Ovary (tissue), 9 donors: ENCODE results near the gene CDK7. TPM values are rescaled to one million over a fixed set of nuclear protein-coding genes. Genes with fewer than 3 reads are reported as not detected.
A peak's percentile ranks its signal among the peaks of the same experiment; 100 is the strongest.

Experiments used
- DNase-seq, 5 donors: peaks; one replicate each; pipeline ENCODE4 v3.0.0-alpha.2; 2019 to 2020
- H3K27ac ChIP-seq, 2 donors: fragments of 200-600 bp; one replicate each; pipeline versions ENCODE4 v1.5.1 to v1.8.0; 2019 to 2022
- H3K27me3 ChIP-seq: fragments of 200-600 bp; one replicate; pipeline ENCODE4 v1.8.0; 2022
- H3K36me3 ChIP-seq: fragments of 200-600 bp; sonication (generic); one replicate; pipeline ENCODE4 v1.5.1; 2019
- H3K4me1 ChIP-seq: one replicate; pipeline ENCODE4 v1.8.1; 2013; ENCODE audit warnings: mild to moderate bottlenecking, moderate library complexity; ENCODE audit not compliant: insufficient read depth
- H3K4me3 ChIP-seq: fragments of 200-600 bp; sonication (generic); one replicate; pipeline ENCODE4 v1.5.1; 2017
- H3K9me3 ChIP-seq, 2 donors: fragments of 200-600 bp in 1 of 2; sonication (generic) in 1 of 2; one replicate each; pipeline versions ENCODE4 v1.5.1 to v1.8.1; 2013 to 2019; ENCODE audit warnings: mild to moderate bottlenecking in 1 of 2, moderate library complexity in 1 of 2
- EP300 ChIP-seq: sonication (generic); formaldehyde crosslinking; IDR thresholded peaks from one replicate; pipeline ENCODE4 v1.6.1; 2017; ENCODE audit warnings: antibody characterized with exemption
- POLR2A ChIP-seq: fragments of 450-650 bp; IDR thresholded peaks from one replicate; pipeline ENCODE4 v1.6.1; 2017; ENCODE audit warnings: antibody characterized with exemption, mild to moderate bottlenecking, moderate library complexity
- WGBS, 3 donors: extraction: QIAGEN DNeasy Blood & Tissue Kit in 1 of 3; methylation state at CpG; one replicate each; pipeline versions ENCODE4 v1.1.5 to v1.1.7; 2013 to 2017; 5-methylcytosine and 5-hydroxymethylcytosine counted together
- intact Hi-C, 4 donors: fragments of 100-400 bp; cut with DNase I; formaldehyde crosslinking; loops; one replicate each; pipeline versions ENCODE4 v1.11.0 to v1.15.1; 2022 to 2023
- polyA plus RNA-seq, 2 donors: library from polyadenylated mRNA; stranded (reverse); fragments of 200-250 nt in 1 of 2; fragments of 350-450 nt in 1 of 2; fragmentation: Illumina TruSeq in 1 of 2; extraction: RNeasy Lipid Tissue Mini Kit (QIAGEN cat#74804) in 1 of 2; gene quantifications; one replicate each; pipeline ENCODE4 v1.2.3, GENCODE V29; 2013 to 2014
- total RNA-seq, 7 donors: library from RNA; depleted of rRNA in 2 of 7; stranded (reverse); fragments of >200 nt in 2 of 7; fragmentation: NEBNext Ultra II Directional in 3 of 7; extraction: Animal tissue kit (Norgen Biotek cat#: 25700) in 3 of 7; gene quantifications; one replicate each; pipeline versions ENCODE4 v1.1.0 to v1.2.4, GENCODE V29; 2016 to 2023
- TF ChIP-seq, protein P1 (sequence below), 3 donors: fragments of 450-650 bp in 2 of 3; fragments of 200-600 bp in 1 of 3; IDR thresholded peaks; one replicate each; pipeline versions ENCODE4 v1.5.1 to v1.8.0; 2016 to 2022; ENCODE audit warnings: antibody characterized with exemption in 3 of 3, mild to moderate bottlenecking in 1 of 3
- donor health status: DM: no; HTN: no; CAD: no; lungs with moderate emphysema.
- donor health status: DM: no; HTN: no; CAD: no.
- donor health status: Bipolar disorder and iron deficiency.
- donor health status: DM: yes; HTN: yes; CAD: no.
- donor health status: DM: no; HTN: no; CAD: no.
- donor health status: DM: yes; HTN: yes; CAD: no.

The CDK7 gene
- total and polyA plus RNA-seq, 9 donors: 8.3 to 20.1 (median 16.7) TPM

DNA sequence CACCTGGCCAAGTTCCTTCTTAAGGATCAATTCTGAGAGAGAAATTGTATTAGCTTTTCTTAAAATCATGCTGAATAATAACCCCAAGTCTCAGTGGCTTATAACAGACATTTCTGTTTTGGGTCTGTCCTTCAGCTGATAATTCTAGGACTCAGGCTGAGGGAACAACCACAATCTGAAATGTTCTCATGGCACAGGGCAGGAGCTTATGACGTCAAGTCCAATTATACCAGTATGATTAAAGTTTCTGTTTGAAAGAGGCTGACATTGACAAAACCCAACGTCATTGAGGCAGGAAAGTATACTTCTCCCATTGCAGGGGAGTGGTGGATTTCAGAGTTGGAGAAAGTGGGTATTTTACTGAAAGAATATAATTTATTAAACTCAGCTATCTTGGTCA, 23.5 kb upstream of the CDK7 start:
- intact Hi-C loops: no loop called here
- Histone ChIP-seq H3K4me3 (no peak overlapping the region), H3K27me3 (no peaks in the 10 kb centered on the region), H3K36me3 (no peaks in the 10 kb centered on the region), H3K9me3 (no peaks in the 10 kb centered on the region), H3K4me1 (no peaks in the 10 kb centered on the region), H3K27ac (no peak overlapping the region)
- DNase-seq: no peak
- 81 to 87% (median 84%) methylated on average over 2 of the region's 2 CpGs for whole genome bisulfite sequencing, 3 donors
- TF ChIP-seq POLR2A: no peak
- TF ChIP-seq, protein P1, sequence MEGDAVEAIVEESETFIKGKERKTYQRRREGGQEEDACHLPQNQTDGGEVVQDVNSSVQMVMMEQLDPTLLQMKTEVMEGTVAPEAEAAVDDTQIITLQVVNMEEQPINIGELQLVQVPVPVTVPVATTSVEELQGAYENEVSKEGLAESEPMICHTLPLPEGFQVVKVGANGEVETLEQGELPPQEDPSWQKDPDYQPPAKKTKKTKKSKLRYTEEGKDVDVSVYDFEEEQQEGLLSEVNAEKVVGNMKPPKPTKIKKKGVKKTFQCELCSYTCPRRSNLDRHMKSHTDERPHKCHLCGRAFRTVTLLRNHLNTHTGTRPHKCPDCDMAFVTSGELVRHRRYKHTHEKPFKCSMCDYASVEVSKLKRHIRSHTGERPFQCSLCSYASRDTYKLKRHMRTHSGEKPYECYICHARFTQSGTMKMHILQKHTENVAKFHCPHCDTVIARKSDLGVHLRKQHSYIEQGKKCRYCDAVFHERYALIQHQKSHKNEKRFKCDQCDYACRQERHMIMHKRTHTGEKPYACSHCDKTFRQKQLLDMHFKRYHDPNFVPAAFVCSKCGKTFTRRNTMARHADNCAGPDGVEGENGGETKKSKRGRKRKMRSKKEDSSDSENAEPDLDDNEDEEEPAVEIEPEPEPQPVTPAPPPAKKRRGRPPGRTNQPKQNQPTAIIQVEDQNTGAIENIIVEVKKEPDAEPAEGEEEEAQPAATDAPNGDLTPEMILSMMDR (IDR thresholded peaks at IDR 0.05): no peak

DNA sequence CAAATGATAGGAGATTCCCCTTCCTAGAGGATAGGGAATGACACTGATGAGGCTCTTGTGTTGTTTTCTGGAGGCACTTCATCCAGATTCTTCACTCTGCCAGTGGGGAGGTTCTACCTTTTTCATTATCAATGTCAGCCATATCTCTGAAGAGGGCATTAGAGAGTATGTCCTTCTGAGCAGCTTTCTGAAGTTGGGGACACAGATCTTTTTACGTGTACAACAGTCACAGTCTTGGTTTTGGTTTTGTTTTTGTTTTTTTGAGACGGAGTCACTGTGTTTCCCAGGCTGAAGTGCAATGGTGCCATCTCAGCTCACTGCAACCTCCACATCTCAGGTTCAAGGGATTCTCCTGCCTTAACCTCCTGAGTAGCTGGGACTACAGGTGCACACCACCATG, 22.7 kb upstream of the CDK7 start:
- H3K9me3 ChIP-seq: no peaks in the 10 kb centered on the region
- H3K4me1 ChIP-seq: no peaks in the 10 kb centered on the region
- no peak overlapping the region for H3K4me3 ChIP-seq
- intact Hi-C loops: no loop called here
- H3K27ac ChIP-seq: no peak overlapping the region
- DNase-seq: no peak
- no peak for TF ChIP-seq EP300
- no peak for TF ChIP-seq POLR2A
- TF ChIP-seq, protein P1 (IDR thresholded peaks at IDR 0.05): no peak
- H3K27me3 ChIP-seq: no peaks in the 10 kb centered on the region
- WGBS, 3 donors: 83 to 94% (median 86%) methylated on average over 2 of the region's 2 CpGs
- no peaks in the 10 kb centered on the region for H3K36me3 ChIP-seq

DNA sequence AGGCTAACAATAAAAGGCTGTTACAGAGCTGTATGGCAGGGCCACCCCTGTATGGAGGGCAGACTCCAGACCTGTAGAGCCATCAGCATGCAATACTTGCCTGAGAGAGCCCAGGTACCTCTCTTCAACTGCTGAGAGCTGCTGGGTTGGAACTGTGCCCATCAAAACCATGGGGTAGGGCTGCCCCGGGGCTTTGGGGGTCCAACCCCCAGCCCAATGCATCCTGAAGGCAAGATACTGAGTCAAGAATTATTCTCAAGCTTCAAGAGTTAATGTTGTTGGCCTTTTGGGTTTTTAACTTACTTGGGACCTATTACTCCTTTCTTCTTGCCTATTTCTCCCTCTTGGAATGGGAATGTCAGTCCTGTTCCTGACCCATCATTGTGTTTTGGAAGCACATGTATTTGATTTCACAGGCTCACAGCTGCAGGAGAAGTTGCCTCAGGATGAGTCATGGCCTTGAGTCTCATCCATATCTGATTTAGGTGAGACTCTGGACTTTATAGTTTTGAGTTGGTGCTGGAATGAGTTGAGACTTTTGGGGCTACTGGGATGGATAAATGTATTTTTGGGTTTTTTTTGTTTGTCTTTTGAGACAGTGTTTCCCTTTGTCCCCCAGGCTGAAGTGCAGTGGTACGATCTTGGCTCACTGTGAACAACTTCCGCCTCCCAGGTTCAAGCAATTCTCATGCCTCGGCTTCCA, 21.0 kb upstream of the CDK7 start:
- Histone ChIP-seq H3K27ac (no peak overlapping the region), H3K4me3 (no peak overlapping the region), H3K4me1 (no peaks in the 10 kb centered on the region), H3K36me3 (no peaks in the 10 kb centered on the region), H3K9me3 (no peaks in the 10 kb centered on the region), H3K27me3 (no peaks in the 10 kb centered on the region)
- DNase-seq: no peak
- TF ChIP-seq, protein P1 (IDR thresholded peaks at IDR 0.05): no peak
- no peak for TF ChIP-seq POLR2A
- TF ChIP-seq EP300: no peak
- intact Hi-C loops: no loop called here
- 76 to 87% (median 80%) methylated on average over 4 of the region's 4 CpGs for WGBS, 3 donors

DNA sequence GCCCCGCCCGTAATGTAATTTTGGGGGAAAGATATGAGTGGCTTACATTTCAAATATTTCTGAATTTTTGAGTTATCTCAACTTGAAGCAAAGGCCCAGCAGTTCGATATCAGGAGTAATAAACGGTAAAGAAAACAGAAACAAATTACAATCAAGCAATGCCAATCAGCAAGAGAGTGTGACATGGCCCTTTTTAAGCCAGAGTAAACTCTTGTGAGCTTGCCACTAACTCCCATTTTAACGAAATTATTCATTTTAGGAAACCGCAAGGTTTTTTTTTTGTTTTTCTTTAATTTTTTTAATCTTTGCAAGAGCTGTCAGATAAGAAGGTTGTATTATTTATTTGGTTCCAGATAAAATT, 17.6 kb upstream of the CDK7 start:
- intact Hi-C loops: no loop called here
- Histone ChIP-seq H3K9me3 (no peaks in the 10 kb centered on the region), H3K4me3 (peak overlapping the region; percentile 89), H3K27me3 (no peaks in the 10 kb centered on the region), H3K27ac (no peak overlapping the region), H3K36me3 (no peaks in the 10 kb centered on the region), H3K4me1 (no peaks in the 10 kb centered on the region)
- TF ChIP-seq EP300 (no peak), POLR2A (no peak)
- TF ChIP-seq, protein P1 (IDR thresholded peaks at IDR 0.05): no peak
- DNase-seq: no peak
- 18 to 40% (median 27%) methylated on average over 6 of the region's 6 CpGs for WGBS, 3 donors
